Natural killer cell (primary cell): ENCODE measurements around the gene COX14. TPM values are rescaled to one million over a fixed set of nuclear protein-coding genes. Genes with fewer than 3 reads are reported as not detected.

Experiments used
- ATAC-seq, 3 donors: fragments of 150-1000 bp in 2 of 3; fragments of 200-7000 bp in 1 of 3; cut with Tn5 transposase; 1 replicate in 1 of 3; 2 replicates in 2 of 3; pipeline ENCODE4 v1.10.0; 2021; ENCODE audit warnings: mild to moderate bottlenecking in 2 of 3, moderate library complexity in 2 of 3
- DNase-seq, 2 donors: peaks; one replicate each; pipeline versions ENCODE4 v3.0.0 to v3.0.0-alpha.2; 2013 to 2021; ENCODE audit warnings: mixed read lengths in 1 of 2
- H3K27ac ChIP-seq: one replicate; pipeline ENCODE4 v1.5.1; 2013; ENCODE audit warnings: mild to moderate bottlenecking, low read length
- H3K27me3 ChIP-seq: one replicate; pipeline ENCODE4 v1.6.1; 2013; ENCODE audit warnings: low read length; ENCODE audit not compliant: control insufficient read depth, insufficient read depth
- H3K36me3 ChIP-seq: one replicate; pipeline ENCODE4 v1.6.1; 2013; ENCODE audit warnings: low read length; ENCODE audit not compliant: control insufficient read depth, insufficient read depth
- H3K4me1 ChIP-seq: one replicate; pipeline ENCODE4 v1.6.1; 2013; ENCODE audit warnings: low read length; ENCODE audit not compliant: control insufficient read depth, insufficient read depth
- H3K4me3 ChIP-seq: one replicate; pipeline ENCODE4 v1.5.1; 2013; ENCODE audit warnings: low read length
- H3K9me3 ChIP-seq: one replicate; pipeline ENCODE4 v1.6.1; 2013; ENCODE audit warnings: low read length; ENCODE audit not compliant: control insufficient read depth, insufficient read depth
- H3K27ac Mint-ChIP-seq, 2 donors: one replicate each; pipeline ENCODE4 v1.8.0; 2022; ENCODE audit warnings: mild to moderate bottlenecking in 2 of 2, mixed read lengths in 2 of 2, moderate library complexity in 1 of 2
- H3K27me3 Mint-ChIP-seq, 2 donors: one replicate each; pipeline ENCODE4 v1.8.0; 2022; ENCODE audit warnings: low read depth in 2 of 2, mixed read lengths in 2 of 2
- H3K36me3 Mint-ChIP-seq: one replicate; pipeline ENCODE4 v1.8.0; 2022; ENCODE audit warnings: mixed read lengths
- H3K4me1 Mint-ChIP-seq, 2 donors: one replicate each; pipeline ENCODE4 v1.8.0; 2022; ENCODE audit warnings: mixed read lengths in 2 of 2
- H3K4me3 Mint-ChIP-seq: one replicate; pipeline ENCODE4 v1.8.0; 2022; ENCODE audit warnings: mild to moderate bottlenecking, moderate library complexity, mixed read lengths
- H3K9me3 Mint-ChIP-seq, 2 donors: one replicate each; pipeline ENCODE4 v1.8.0; 2022; ENCODE audit warnings: mixed read lengths in 2 of 2
- WGBS: methylation state at CpG from one replicate; pipeline ENCODE4 v1.1.7; 2013; ENCODE audit warnings: missing lambda C conversion rate; ENCODE audit not compliant: insufficient coverage; 5-methylcytosine and 5-hydroxymethylcytosine counted together
- intact Hi-C: fragments of 100-400 bp; cut with micrococcal nuclease; formaldehyde crosslinking; loops from one replicate; pipeline ENCODE4 v1.14.2; 2022
- total RNA-seq, 4 donors: library from RNA; stranded (reverse); fragments of 120-200 nt in 1 of 4; gene quantifications; one replicate each; pipeline versions ENCODE4 v1.2.3 to v1.2.4, GENCODE V29; 2013 to 2022
- TF ChIP-seq, protein P1 (sequence below): fragments of 200-600 bp; IDR thresholded peaks from one replicate; pipeline ENCODE4 v1.8.0; 2022; ENCODE audit warnings: antibody characterized with exemption

COX14 gene
- total RNA-seq, 3 donors from 2014 or later (not counting 1 experiment from before 2014, with no cell fraction given), result 32.8 to 42.6 (median 36.7) TPM

DNA sequence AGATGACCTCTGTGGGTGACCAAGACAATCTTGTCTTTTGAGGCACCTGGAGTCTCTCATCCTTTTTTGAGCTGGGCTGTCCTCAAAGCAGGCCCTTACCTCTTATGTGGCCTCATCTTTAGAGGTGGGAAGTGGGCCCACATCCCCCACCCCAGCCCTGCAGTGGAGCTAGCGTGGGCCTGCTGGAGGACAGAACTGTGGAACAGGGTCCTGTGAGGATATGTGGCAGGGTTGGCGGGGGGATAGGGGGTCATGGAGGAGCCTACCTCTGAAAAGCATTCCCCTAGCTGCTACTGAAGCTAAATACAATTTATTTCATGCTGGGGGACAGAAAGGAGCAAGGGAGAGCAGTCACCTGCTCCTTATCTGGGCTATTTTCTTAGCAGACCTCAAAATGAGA, 8.7 kb upstream of the COX14 start:
- no peak overlapping the region for H3K4me3 Mint-ChIP-seq
- H3K9me3 ChIP-seq, result no peaks in the 10 kb centered on the region
- H3K27ac ChIP-seq, result no peak overlapping the region
- ATAC-seq (no peak), DNase-seq (no peak)
- H3K27ac Mint-ChIP-seq, result peak overlapping the region in 1 of 2 donors; percentile 52
- peaks cover 15% of the 10 kb centered on the region for H3K36me3 Mint-ChIP-seq
- no peak overlapping the region for H3K4me3 ChIP-seq
- H3K4me1 ChIP-seq, result no peaks in the 10 kb centered on the region
- peaks cover 0 to 3% of the 10 kb centered on the region in 2 donors for H3K27me3 Mint-ChIP-seq
- H3K36me3 ChIP-seq, result peaks cover 25% of the 10 kb centered on the region
- 93% methylated on average over 2 of the region's 2 CpGs for WGBS
- no peaks in the 10 kb centered on the region for H3K27me3 ChIP-seq
- H3K9me3 Mint-ChIP-seq, result no peaks in the 10 kb centered on the region
- no peaks in the 10 kb centered on the region for H3K4me1 Mint-ChIP-seq
- TF ChIP-seq, protein P1, sequence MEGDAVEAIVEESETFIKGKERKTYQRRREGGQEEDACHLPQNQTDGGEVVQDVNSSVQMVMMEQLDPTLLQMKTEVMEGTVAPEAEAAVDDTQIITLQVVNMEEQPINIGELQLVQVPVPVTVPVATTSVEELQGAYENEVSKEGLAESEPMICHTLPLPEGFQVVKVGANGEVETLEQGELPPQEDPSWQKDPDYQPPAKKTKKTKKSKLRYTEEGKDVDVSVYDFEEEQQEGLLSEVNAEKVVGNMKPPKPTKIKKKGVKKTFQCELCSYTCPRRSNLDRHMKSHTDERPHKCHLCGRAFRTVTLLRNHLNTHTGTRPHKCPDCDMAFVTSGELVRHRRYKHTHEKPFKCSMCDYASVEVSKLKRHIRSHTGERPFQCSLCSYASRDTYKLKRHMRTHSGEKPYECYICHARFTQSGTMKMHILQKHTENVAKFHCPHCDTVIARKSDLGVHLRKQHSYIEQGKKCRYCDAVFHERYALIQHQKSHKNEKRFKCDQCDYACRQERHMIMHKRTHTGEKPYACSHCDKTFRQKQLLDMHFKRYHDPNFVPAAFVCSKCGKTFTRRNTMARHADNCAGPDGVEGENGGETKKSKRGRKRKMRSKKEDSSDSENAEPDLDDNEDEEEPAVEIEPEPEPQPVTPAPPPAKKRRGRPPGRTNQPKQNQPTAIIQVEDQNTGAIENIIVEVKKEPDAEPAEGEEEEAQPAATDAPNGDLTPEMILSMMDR, result no peak
- intact Hi-C loops, result no loop called here

DNA sequence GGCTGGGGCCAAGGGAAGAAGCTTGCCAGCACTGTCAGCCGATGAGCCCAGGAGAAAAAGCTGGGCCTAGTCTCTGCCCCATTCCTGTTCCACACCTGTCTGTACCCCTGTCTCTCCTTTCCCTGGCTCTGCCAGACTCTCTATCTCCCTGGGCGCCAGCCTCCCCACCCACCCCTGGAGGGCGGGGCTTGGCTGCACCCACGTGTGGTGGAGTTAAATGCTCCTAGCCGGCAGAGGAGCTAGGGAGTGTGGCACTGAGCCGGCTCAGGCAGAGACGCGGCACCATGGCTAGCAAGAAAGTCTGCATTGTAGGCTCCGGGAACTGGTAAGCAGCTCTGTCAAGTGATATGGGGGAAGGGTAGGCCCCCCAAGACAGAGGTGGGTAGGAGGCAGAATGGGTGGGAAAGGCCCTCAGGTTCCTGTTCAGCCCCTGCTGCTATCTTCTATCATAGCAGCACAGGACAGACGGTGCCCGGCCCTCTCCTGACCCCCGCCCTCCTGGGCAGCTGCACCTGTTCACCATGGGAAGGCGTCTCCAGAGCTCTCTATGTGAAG, 8.2 kb upstream of the COX14 start, which contains the start of gene GPD1:
GPD1 (plus strand) TSS at position 242 of the 555 bp plus-strand sequence; CDS start at position 285, 43 bp downstream.
- H3K4me3 Mint-ChIP-seq, result no peak within 1 kb of the TSS
- 76% methylated on average over 13 of the region's 13 CpGs for WGBS
- H3K4me1 Mint-ChIP-seq, result no peaks in the 10 kb centered on the region
- intact Hi-C loops, result no loop called here
- no peak for ATAC-seq
- peaks cover 0 to 3% of the 10 kb centered on the region in 2 donors for H3K27me3 Mint-ChIP-seq
- TF ChIP-seq, protein P1, result no peak
- no peaks in the 10 kb centered on the region for H3K4me1 ChIP-seq
- H3K27ac Mint-ChIP-seq, result peak within 1 kb of the TSS in 1 of 2 donors; percentile 52
- peaks cover 15% of the 10 kb centered on the region for H3K36me3 Mint-ChIP-seq
- H3K9me3 Mint-ChIP-seq, result no peaks in the 10 kb centered on the region
- no peaks in the 10 kb centered on the region for H3K9me3 ChIP-seq
- H3K36me3 ChIP-seq, result peaks cover 22% of the 10 kb centered on the region
- no peaks in the 10 kb centered on the region for H3K27me3 ChIP-seq
- no peak for DNase-seq
- no peak within 1 kb of the TSS for H3K4me3 ChIP-seq
- no peak within 1 kb of the TSS for H3K27ac ChIP-seq

DNA sequence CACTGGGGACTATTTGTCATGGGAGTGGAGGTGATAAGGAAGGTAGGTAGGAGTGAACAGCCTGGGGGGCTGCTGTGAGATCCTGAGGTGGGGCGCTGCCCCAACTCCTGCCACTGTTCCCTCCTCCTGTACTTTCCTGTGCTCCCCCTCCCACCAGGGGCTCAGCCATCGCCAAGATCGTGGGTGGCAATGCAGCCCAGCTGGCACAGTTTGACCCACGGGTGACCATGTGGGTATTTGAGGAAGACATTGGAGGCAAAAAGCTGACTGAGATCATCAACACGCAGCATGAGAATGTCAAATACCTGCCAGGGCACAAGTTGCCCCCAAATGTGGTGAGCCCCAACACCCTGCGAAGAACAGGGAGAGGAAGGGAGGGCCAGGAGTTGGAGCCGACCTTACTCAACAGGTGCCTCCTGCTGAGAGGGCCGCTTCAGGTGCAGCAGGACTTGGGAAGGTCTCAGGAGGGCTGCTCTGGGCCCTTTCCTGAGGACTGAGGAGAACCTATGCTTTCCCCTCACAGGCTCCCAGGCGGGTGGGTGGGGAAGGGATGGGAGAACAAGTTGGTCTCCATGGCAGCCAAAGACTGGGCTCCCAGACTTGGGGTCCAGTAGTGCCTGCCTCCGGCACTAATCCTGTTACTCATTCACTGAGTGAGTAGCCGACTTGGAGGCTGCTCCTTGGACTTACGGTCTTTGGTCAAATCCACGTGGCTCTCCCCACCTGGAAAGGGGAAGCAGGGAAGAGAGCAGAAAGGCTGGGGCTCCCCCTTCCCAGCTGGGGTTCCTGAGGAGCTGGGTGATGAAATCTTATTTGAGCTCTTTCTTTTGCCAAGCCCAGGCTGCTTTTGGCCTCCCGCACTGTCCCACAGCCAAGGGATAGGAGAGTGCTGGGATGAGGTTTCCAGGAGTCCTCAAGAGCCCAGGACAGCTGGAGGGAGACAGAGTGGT, 7.3 kb upstream of the COX14 start:
- Mint-ChIP-seq H3K27me3 (peaks cover 0 to 3% of the 10 kb centered on the region in 2 donors), H3K27ac (no peak overlapping the region), H3K4me3 (no peak overlapping the region), H3K36me3 (peaks cover 8% of the 10 kb centered on the region), H3K9me3 (no peaks in the 10 kb centered on the region), H3K4me1 (no peaks in the 10 kb centered on the region)
- Histone ChIP-seq H3K4me3 (no peak overlapping the region), H3K27me3 (no peaks in the 10 kb centered on the region), H3K9me3 (no peaks in the 10 kb centered on the region), H3K36me3 (peaks cover 13% of the 10 kb centered on the region), H3K27ac (no peak overlapping the region), H3K4me1 (no peaks in the 10 kb centered on the region)
- TF ChIP-seq, protein P1, result no peak
- DNase-seq (no peak), ATAC-seq (no peak)
- WGBS, result 87% methylated on average over 13 of the region's 14 CpGs
- intact Hi-C loops, result no loop called here
